Stimulated activated CD4-positive, alpha-beta T cell treated with anti-CD3 and anti-CD28 coated beads, Interleukin-2, amount 100 ng/mL, for 4 hours (primary cell): Measurements from ENCODE around the gene CPNE7.
"Not testable (repeated sequence)": the region's sequence is repeated elsewhere in the genome, so short reads cannot be mapped to it uniquely, and the experiment has no call there.

Source experiments
- DNase-seq: peaks from one replicate; pipeline ENCODE4 v3.0.0-alpha.2; 2020; ENCODE audit warnings: low read depth

Gene CPNE7

DNA sequence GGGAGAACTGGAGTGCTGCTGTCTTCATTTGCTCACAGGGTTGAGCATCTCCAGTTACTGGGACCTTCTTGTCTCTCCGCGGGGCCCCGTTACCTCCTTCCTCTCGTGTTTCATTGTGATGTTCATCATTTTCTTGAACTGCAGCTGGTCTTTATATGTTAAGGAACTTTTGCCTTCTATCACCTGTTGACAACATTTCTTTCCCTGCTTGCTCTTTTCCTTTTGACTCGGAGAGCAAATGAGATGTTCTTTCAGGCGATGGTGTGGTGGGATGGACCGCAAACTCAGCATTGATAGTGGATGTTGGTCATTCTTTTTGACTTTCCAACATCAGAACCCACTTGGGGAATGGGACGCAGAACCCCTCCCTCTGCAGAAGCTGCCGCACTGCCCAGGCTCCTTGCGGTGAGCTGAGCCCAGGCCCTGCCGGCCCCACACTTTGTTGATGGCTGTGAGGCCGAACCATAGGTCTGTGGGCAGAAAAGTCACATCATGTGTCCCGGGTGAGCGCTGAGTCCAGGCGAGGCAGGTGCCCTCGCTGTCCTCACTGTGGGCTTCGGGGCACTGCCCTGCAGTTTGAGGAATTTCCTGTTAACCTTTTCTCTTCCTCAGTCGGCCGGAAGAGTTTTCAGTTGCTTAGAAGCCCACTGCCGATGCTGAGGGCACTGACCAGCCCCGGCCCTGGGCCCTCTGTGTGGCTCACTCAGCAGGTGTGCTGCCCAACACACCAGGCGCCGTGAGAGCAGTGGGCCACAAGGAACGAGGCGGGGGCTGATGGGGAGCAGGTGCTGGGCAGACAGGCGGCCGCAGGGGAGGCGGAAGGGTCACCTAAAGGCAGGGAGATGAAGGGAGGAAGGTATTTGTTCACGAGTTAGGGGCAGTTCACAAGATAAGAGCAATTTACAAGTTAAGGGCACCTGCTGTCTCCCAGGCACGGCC is 7.6 kb upstream of the CPNE7 start:
- no peak for DNase-seq

DNA sequence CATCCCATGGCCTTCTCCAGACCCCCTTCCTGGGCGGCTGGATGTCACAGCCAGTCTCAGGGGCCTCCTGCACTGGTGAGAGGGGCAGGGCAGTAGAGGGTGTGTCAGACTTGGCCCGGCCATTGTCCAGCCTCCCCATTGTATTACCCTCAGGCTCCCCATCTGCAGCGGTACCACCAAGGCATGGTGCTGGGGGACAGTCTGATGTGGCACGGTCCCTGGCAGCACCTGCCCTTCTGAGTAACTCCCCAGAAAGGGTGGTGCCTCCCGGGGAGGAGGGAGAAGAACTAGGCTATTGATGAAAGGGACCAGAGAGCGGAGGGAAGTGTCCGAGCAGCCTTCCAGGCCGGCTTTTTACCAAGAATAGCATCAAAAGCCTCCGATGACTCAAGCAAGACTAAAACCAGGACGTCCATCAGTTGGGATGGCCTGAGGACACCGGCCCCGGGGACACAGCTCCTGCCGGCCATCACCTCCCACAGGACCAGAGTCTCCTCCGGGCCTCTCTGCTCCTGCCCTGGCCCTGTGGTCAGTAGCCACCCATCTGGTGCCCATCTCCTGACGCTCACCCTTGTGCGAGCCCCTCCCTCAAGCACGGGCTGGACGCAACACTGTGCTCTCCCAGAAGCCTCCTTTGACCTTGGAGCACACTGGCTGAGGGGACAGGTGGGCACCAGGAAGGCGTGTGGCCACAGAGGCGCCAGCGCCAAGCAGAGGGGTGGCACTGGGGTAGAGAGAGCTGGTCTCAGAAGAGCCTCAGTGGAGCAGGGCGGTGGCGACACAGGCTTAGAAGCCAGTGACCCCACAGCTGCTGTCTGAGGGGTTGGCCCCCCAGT is 5.8 kb upstream of the CPNE7 start:
- no peak for DNase-seq

DNA sequence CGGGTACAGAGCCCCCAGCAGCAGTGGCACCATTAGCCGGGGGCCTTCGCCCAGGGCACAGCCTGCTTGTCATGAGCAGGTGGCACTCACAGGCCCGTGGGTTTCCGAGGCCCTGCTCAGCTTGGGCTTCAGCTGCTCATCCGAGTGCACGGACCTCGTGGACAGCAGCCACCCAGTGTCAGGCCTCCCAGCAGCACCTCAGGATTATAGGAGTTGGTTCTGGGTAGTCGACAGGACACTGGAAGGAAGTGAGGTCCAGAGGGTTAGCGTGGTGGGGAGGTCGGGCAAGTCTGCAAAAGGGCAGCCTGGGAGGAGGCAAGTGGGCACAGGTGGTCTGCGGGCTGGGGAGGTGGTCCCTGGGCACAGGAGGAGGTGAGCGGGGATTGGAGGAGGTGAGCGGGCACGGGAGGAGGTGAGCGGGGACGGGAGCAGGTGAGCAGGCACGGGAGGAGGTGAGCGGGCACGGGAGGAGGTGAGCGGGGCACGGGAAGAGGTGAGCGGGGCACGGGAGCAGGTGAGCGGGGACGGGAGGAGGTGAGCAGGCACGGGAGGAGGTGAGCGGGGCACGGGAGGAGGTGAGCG is 5.1 kb upstream of the CPNE7 start:
- DNase-seq: no peak

DNA sequence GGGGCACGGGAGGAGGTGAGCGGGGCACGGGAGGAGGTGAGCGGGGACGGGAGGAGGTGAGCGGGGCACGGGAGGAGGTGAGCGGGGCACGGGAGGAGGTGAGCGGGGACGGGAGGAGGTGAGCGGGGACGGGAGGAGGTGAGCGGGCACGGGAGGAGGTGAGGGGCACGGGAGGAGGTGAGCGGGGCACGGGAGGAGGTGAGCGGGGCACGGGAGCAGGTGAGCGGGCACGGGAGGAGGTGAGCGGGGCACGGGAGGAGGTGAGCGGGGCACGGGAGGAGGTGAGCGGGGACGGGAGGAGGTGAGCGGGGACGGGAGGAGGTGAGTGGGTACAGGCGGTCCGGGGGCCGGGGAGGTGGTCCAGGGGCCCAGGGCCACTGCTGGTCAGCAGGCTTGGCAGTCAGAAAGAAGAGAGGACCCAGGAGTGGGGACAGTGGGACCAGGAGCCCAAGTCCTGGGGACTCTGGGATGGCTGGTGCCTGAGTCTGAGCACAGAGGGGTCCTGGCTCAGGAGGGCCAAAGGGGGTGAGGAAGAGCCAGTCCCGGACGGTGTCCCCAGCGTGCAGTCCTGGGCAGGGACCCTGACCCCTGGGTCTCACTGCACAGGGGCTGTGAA is 4.5 kb upstream of the CPNE7 start:
- DNase-seq: not testable (repeated sequence)

DNA sequence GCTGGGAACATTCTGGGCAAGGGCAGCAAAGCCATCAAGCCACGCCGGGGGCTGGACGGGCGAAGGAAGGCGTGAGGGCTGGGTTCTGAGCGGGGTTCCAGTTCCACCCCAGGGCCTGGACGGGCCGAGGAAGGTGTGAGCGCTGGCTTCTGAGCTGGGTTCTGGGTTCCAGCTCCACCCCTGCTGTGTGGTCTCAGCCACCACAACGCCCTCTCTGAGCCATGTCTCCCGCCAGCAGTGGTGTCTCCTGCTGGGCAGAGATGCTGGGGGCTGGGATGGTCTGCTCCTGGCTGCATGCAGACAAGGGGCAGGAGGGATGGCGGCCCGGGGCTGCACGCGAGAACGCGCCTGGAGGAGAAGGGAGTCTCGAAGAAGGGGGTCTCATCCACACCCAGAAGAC is 3.9 kb upstream of the CPNE7 start:
- DNase-seq: no peak

DNA sequence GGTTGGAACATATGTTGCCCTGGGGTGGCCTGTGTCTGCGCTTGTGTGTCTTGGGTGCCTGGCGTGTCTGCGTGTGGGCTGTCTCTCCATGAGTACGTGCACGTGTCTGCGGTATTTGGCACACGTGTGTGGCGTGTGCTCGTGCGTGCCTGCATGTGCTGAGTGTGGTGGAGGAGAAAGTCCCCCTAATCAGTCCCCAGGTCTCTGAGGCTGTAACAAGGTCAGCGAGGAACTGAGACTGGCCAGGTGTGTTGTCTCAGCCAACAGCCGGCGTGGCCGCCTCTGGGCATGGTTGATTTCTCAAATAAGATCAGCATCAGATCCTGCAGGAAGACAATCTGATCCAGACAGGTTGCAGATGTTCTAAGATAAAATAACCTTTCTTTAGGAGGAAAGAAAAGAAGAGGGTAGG is 3.5 kb upstream of the CPNE7 start:
- no peak for DNase-seq

DNA sequence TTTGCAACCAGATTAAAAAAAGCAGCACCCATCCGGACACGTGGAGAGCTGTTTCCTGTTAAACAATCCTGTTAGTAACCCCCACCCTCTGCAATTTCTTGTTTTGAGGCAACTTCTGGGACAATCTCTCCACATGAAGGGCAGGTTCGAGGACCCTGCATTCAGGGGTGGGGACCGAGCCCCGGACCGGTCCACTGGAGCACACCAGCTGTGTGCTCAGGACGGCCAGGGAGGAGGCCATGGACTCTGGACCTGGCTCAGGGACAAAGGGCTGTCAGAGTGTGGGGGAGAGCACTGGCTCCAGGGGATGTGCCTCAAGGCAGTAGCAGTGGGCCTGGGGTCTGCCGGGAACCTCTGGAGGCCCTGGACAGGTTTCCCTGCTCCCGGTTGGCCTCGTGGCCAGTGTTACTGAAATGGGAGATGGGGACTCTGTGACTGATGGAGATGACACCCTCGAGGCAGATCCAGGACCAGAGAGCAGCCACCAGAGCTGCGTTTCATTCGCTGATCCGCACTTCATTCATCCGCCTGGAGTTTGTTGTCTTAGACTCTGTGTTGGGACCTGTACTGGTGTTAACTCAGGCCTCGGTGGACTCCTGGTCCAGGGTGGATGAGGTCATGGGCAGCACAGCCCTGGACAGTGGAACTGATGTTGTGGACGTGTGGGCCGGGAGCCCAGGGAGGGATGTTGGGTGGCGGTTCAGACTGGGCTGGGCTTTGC is 2.9 kb upstream of the CPNE7 start:
- no peak for DNase-seq

DNA sequence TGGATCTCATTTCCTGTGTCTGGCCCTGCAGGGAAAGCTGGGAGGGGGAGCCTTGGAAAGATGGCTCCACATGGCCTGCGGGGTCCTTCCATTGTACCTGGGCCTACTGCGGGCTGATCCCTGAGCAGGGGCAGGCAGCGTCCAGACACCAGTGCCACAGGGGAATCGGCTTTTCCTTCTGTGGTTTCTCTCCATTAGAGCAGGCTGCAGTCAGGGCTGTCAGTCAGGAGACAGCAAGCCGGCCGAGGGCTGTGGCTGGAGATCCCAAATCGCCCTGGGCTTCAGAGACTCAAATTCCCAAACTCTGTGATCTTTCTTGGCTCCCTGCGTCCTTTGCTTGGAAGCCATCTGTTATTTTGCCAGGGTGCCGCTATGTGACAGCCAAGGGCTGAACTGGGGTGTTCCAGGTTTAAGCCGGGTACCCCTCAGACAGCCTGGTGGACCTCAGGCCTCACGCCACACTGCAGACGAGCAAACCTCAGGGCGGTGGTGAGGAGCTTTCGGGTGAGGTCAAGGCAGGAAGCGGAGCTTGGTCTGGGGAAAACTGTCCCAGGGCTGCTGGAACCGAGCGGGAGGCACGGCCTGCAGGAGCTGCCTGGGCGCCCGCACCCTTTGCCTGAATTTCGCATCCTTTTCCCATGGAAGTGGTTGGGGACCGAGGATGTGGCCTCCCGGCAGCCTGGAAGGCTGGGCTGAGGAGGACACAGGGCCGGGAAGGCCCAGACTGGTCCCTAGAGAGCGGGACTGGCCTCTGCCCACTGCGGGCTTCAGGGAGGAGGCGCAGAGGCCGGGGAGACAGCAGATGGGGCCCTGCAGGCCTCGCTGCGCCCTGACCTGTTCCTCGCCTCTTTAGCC is 1.5 kb upstream of the CPNE7 start:
- no peak for DNase-seq

DNA sequence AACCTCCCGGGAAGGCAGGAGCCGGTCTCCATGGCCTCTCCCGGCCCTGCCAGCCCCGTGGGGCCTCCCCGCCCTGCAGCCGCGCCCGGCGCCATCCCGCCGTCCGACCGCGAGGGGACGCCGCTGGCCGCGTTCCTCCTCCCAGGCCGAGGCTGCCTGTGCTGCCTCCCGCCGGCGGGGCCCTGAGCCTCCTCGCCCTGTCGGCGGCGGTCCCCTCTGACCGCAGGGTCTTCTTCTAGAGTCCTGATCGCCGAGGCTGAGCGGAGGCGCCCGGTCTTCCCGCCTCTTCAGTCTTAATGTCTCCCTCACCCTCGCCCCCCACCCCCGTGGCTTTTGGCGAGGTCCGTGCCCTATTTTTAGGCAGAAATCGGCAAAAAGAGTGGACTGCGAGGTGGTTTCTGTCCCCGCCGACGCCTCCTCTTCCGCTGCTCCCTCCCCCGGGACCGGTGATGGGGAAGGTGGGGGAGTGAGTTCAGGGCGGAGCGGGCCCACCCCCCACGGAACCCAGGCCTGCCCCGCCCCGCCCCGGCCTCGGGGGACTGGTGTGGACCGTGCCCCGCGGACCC is 794 bp upstream of the CPNE7 start:
- DNase-seq: no peak

DNA sequence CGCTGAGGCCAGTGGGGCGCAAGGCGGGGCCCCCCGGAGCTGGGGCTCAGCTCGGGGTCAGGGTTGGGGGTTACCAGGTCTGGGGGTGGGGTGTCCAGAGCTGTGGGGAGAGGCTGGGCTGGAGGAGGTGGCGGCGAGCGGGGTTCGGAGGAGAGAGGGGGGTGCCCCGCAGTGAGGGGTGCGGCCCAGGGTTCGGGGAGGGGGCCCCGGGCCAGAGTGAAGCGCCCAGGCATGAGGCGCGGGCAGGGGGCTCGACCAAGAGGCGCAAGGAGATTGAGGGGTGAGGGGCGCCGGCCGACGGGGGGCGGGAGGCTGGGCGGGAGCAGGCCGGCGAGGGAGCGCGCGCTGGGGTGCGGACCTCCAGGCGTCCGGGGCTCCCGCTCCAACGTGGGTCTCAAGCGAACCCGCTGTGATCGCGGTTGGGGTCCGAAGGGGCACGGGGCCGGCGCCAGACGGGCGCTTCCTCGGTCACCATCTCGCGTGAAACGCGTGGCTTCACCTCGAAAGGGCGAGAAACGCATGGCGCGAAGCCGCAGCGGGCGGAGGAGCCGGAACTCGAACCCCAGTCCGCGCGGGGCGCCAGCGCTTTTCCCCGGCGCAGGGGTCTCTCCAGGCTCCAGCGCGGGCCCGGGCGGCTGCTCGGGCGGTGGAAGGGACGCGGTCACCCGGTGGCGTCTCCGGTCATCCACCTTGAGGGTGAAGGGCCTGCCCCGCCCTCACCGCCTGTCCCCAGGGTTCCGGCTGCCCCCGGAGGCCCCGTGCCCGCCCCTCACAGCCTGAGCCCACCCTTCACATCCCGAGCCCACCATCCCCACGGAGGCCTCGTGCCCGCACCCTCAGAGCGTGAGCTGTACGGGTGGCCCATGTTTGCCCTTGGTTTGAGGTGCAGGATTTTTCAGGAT is 846 bp downstream of the CPNE7 start:
- no peak for DNase-seq

DNA sequence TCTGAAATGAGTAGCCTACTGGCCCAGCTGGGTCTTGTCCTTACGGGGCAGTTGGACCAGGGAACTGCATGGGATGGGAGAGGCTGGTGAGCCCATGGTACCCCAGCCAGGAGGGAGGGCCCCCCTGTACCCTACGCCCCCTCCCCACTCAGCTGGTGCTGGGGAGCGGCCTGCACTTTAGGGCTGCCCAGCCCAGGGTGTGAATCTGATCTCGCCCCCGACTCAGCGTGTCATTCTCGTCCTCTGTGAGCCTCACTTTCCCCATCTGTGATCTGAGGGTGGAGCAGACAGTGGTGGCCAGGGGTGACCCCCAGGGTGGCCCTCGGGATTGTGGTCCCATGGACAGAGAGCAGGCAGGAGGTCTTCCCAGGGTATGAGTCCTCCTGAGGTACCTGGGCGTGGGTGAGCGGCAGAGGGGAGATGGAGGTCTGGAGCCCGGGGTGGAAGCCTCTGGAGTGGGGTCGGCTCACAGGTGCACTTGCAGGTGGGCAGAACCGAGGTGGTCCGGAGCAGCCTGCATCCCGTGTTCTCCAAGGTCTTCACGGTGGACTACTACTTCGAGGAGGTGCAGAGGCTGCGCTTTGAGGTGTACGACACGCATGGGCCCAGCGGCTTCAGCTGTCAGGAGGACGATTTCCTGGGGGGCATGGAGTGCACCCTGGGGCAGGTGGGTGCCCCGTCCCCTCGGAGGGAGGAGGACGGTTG is 1.6 kb downstream of the CPNE7 start:
- no peak for DNase-seq

DNA sequence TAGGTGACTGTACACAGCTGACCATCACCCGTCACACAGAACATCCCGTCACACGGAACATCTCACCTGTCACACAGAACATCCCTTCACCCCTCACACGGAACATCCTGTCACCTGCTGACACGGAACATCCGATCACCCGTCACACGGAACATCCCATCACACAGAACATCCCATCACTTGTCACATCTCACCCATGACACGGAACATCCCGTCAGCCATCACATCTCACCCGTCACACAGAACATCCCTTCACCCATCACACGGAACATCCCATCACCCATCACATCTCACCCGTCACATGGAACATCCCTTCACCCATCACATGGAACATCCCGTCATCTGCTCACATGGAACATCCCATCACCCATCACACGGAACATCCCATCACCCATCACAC is 3.8 kb downstream of the CPNE7 start:
- no peak for DNase-seq

DNA sequence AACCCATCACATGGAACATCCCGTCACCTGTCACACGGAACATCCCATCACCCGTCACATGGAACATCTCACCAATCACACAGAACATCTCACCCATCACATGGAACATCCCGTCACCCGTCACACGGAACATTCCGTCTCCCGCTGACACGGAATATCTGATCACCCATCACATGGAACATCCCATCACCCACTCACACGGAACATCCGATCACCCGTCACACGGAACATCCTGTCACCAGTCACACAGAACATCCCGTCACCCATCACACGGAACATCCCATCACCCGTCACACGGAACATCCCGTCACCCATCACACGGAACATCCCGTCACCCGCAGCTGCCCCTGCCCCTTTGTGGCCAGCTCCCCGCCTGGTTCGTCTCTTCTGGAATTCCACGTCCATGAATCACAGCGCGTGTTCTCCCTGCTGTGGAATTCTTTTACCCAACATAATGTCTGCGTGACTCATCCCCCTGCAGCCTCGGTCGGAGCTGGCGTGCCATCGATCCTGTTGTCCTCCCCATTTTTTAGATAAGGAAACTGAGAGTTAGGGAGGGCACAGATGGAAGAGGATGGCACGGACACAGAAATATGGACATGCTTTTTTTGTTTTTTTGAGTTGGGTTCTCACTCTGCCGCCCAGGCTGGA is 5.6 kb downstream of the CPNE7 start:
- no peak for DNase-seq

DNA sequence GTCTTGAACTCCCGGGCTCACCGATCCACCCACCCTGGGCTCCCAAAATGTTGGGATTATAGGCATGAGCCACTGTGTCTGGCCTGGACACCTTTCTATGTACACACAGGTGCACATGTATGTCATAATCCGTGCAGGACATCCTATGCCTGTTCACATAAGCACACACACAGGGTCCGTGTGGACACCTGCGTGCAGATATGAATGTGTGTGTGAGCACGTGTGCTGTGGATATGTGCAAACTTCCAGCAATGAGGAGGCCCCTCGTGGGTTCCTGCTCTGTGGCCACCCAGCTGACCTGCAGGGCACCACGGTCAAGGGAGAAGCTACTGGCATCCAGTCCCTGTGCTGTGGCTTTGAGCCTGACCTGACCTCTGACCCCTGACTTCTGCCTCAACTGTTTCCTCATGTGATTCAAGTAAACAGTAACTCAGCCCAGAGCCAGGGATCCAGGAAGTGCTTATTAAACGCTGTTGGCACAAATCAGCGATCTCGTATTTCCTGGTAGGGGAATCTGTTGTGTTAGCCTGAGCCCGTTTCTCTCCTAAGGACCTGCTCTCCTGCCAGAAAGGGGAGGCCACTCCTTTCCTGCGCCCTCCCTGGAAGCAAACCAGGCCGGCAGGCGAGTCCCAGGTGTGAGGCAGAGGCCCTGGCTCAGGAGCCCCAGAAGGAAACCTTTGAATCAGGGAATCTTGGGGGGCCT is 6.5 kb downstream of the CPNE7 start:
- no peak for DNase-seq

DNA sequence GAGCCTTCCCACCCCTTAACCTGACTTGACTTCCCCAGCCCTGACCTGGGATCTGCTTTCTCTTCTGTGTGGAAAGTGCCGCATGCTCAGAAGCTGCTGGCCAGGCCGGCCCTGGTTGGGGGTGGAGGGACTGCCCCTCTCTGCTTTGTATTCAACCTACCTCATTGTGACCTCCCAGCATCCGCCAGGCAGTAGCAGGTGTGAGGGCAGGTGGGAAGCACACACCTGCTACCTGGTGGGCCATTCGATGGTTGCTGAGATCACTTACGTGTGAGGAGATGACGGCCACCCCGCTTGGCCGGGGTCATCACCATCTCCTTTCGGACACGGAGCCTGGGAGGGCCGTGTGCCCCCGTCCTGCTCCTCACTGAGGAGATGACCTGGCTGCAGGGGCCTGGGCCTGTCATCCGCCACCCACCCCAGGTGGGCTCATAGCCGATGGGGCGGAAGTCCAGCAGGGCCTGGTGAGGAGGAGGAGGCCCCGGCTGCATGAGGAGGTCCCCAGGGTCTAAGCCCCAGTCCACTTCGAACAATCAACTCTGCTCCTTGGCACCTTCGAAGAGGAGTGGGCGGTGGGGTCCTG is 7.1 kb downstream of the CPNE7 start:
- no peak for DNase-seq

DNA sequence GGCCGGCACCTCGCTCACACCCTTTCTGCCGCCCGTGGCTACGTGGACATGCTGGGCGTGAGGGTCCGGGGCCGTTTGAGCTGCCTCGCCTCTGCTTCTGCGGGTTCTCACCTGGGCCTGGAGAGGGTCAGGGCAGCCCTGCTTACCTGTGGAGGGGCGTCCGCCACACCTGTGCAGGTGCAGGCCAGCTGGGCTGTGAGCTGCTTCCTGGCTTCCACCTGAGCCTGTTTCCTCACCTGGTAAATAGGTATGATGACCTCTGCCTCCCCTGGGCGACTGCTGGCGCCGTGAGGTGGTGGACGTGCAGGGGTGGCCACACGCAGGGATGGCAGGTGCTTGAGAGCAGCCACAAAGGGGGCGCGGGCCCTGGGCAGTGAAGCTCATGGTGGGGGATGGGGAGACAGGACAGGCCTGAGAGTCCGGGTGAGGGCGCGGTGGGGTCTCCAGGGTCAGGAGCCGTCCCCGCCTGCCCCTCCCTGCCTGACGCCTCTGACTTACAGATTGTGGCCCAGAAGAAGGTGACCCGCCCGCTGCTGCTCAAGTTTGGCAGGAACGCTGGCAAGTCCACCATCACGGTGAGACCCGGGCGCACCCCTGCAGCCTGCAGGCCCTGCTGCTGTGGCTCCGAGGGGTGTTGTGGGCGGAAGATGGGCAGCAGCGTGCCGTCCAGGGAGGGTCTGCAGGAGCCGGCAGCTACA is 7.8 kb downstream of the CPNE7 start:
- DNase-seq: no peak
